Panc1 (cell line): ENCODE results near the gene DPP4. TPM values are rescaled to one million over a fixed set of nuclear protein-coding genes. Genes with fewer than 3 reads are reported as not detected.

ENCODE experiments used
- ATAC-seq: fragments of 200-7000 bp; cut with Tn5 transposase; 2 replicates; pipeline ENCODE4 v1.9.1; 2020; ENCODE audit warnings: mild to moderate bottlenecking, moderate library complexity
- Bru-seq: library from RNA; stranded (reverse); fragments of 400-500 nt; gene quantifications from one replicate; lab custom pipeline; 2021; lab: Mats Ljungman, UMichigan
- BruChase-seq, 2 experiments: library from RNA; stranded (reverse); fragments of 400-500 nt; gene quantifications; one replicate each; lab custom pipeline; 2021; lab: Mats Ljungman, UMichigan
- BruUV-seq: library from RNA; stranded (reverse); fragments of 400-500 nt; replicated peaks from 2 replicates; lab custom pipeline; 2021; lab: Mats Ljungman, UMichigan
- CTCF ChIA-PET: fragments of 300-600 bp; sonication (Branson Sonifier 250); formaldehyde crosslinking; loops from one replicate; lab custom pipeline; 2022; ENCODE audit warnings: antibody characterized with exemption; lab: Charles Lee
- POLR2A ChIA-PET: fragments of 300-600 bp; sonication (Branson Sonifier 250); formaldehyde crosslinking; loops from one replicate; lab custom pipeline; 2022; ENCODE audit warnings: antibody characterized with exemption; lab: Charles Lee
- DNase-seq: peaks from one replicate; pipeline ENCODE4 v3.0.0-alpha.2; 2010; ENCODE audit warnings: low read depth, low spot score
- H3K27ac ChIP-seq: 2 replicates; pipeline ENCODE4 v1.5.1; 2011; ENCODE audit warnings: mild to moderate bottlenecking, low read length, inconsistent platforms
- H3K27me3 ChIP-seq: fragments of 200-500 bp; sonication (Bioruptor generic); 2 replicates; pipeline ENCODE4 v1.6.0; 2014; ENCODE audit warnings: low read length, inconsistent platforms; ENCODE audit not compliant: control insufficient read depth, insufficient read depth
- H3K36me3 ChIP-seq: fragments of 200-500 bp; sonication (Bioruptor generic); 2 replicates; pipeline ENCODE4 v1.5.1; 2014; ENCODE audit warnings: inconsistent platforms, mild to moderate bottlenecking, low read length, moderate library complexity; ENCODE audit not compliant: control insufficient read depth, insufficient read depth
- H3K4me1 ChIP-seq: 2 replicates; pipeline ENCODE4 v1.5.1; 2011; ENCODE audit warnings: inconsistent platforms, mild to moderate bottlenecking, low read length, moderate library complexity; ENCODE audit not compliant: control insufficient read depth, insufficient read depth
- H3K4me3 ChIP-seq, 2 experiments: 2 replicates each; pipeline ENCODE4 v1.5.1; 2011 to 2012; ENCODE audit warnings: low read depth in 2 of 2, low read length in 2 of 2, mild to moderate bottlenecking in 2 of 2, inconsistent platforms in 1 of 2, moderate library complexity in 1 of 2
- H3K9me3 ChIP-seq: fragments of 200-500 bp; sonication (Bioruptor generic); 2 replicates; pipeline ENCODE4 v1.5.1; 2014; ENCODE audit warnings: low read depth, mild to moderate bottlenecking, inconsistent platforms, low read length, moderate library complexity; ENCODE audit not compliant: control insufficient read depth, insufficient read depth
- POLR2AphosphoS5 ChIP-seq: IDR thresholded peaks from 2 replicates; pipeline ENCODE4 v1.6.1; 2012; ENCODE audit warnings: mild to moderate bottlenecking, low read depth, low read length, moderate library complexity
- SIN3A ChIP-seq: IDR thresholded peaks from 2 replicates; pipeline ENCODE4 v1.6.1; 2012; ENCODE audit warnings: low read depth, mild to moderate bottlenecking, low read length, moderate library complexity, borderline replicate concordance; ENCODE audit not compliant: insufficient read depth
- TCF7L2 ChIP-seq: IDR thresholded peaks from 2 replicates; pipeline ENCODE4 v1.6.1; 2011; ENCODE audit warnings: mild to moderate bottlenecking, low read depth, low read length, inconsistent platforms
- in situ Hi-C: cut with HindIII; loops from 2 replicates; pipeline ENCODE4 v1.10.0; 2016; ENCODE audit warnings: low sequenced_read_pairs, low pct_unique_long_range_greater_than_20kb
- intact Hi-C: fragments of 100-400 bp; cut with micrococcal nuclease; formaldehyde crosslinking; loops from one replicate; pipeline ENCODE4 v1.10.0; 2022; ENCODE audit not compliant: unreplicated experiment
- long read RNA-seq: library from polyadenylated mRNA; unstranded; transcript quantifications from one replicate; pipeline ENCODE4 v2.0.0, GENCODE V29; 2021; ENCODE audit not compliant: unreplicated experiment
- polyA plus RNA-seq: library from polyadenylated mRNA; unstranded; fragments of >200 nt; gene quantifications from one replicate; pipeline ENCODE4 v1.2.1, GENCODE V29; 2012; ENCODE audit warnings: missing spikeins; ENCODE audit not compliant: insufficient read length
- total RNA-seq: library from RNA; stranded (reverse); gene quantifications from one replicate; pipeline ENCODE4 v1.2.1, GENCODE V29; 2021; ENCODE audit not compliant: unreplicated experiment
- TF ChIP-seq, protein P1 (sequence below): fragments of 450-650 bp; IDR thresholded peaks from 2 replicates; pipeline ENCODE4 v1.5.1; 2017; ENCODE audit warnings: mild to moderate bottlenecking
- TF ChIP-seq, protein P2 (sequence below), 2 experiments: IDR thresholded peaks; 2 replicates each; pipeline ENCODE4 v1.6.1; 2011 to 2012; ENCODE audit warnings: low read depth in 2 of 2, control low read depth in 1 of 2, low read length in 1 of 2, mild to moderate bottlenecking in 1 of 2, moderate library complexity in 1 of 2; ENCODE audit not compliant: insufficient read depth in 1 of 2

DPP4 gene
- total RNA-seq: 0.23 TPM
- not detected for polyA plus RNA-seq
- percentile 10 among the genes with signal in this experiment for Bru-seq, nascent RNA
- percentile 13 among the genes with signal in this experiment for BruChase-seq, experiment 1, labeled RNA remaining after a 2-hour chase
- BruChase-seq, experiment 2, labeled RNA remaining after a 6-hour chase: percentile 16 among the genes with signal in this experiment
- long read RNA-seq: 0 reads

- H3K4me3 ChIP-seq: peak within 1 kb of the TSS; percentile 36 to 38
- no peaks in the 10 kb centered on the region for H3K9me3 ChIP-seq
- H3K27ac ChIP-seq: no peak within 1 kb of the TSS
- ChIA-PET POLR2A (no interaction called here), CTCF (no interaction called here)
- ATAC-seq (peak; percentile 72), DNase-seq (no peak)
- H3K36me3 ChIP-seq: no peaks in the 10 kb centered on the region
- peaks cover 14% of the 10 kb centered on the region for H3K27me3 ChIP-seq
- peaks cover 6% of the 10 kb centered on the region; the same call in 1 of the 2 replicates for H3K4me1 ChIP-seq
- TF ChIP-seq POLR2AphosphoS5: no peak
- TF ChIP-seq, protein P1, sequence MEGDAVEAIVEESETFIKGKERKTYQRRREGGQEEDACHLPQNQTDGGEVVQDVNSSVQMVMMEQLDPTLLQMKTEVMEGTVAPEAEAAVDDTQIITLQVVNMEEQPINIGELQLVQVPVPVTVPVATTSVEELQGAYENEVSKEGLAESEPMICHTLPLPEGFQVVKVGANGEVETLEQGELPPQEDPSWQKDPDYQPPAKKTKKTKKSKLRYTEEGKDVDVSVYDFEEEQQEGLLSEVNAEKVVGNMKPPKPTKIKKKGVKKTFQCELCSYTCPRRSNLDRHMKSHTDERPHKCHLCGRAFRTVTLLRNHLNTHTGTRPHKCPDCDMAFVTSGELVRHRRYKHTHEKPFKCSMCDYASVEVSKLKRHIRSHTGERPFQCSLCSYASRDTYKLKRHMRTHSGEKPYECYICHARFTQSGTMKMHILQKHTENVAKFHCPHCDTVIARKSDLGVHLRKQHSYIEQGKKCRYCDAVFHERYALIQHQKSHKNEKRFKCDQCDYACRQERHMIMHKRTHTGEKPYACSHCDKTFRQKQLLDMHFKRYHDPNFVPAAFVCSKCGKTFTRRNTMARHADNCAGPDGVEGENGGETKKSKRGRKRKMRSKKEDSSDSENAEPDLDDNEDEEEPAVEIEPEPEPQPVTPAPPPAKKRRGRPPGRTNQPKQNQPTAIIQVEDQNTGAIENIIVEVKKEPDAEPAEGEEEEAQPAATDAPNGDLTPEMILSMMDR: no peak
- no peak for TF ChIP-seq SIN3A
- TF ChIP-seq, protein P2, sequence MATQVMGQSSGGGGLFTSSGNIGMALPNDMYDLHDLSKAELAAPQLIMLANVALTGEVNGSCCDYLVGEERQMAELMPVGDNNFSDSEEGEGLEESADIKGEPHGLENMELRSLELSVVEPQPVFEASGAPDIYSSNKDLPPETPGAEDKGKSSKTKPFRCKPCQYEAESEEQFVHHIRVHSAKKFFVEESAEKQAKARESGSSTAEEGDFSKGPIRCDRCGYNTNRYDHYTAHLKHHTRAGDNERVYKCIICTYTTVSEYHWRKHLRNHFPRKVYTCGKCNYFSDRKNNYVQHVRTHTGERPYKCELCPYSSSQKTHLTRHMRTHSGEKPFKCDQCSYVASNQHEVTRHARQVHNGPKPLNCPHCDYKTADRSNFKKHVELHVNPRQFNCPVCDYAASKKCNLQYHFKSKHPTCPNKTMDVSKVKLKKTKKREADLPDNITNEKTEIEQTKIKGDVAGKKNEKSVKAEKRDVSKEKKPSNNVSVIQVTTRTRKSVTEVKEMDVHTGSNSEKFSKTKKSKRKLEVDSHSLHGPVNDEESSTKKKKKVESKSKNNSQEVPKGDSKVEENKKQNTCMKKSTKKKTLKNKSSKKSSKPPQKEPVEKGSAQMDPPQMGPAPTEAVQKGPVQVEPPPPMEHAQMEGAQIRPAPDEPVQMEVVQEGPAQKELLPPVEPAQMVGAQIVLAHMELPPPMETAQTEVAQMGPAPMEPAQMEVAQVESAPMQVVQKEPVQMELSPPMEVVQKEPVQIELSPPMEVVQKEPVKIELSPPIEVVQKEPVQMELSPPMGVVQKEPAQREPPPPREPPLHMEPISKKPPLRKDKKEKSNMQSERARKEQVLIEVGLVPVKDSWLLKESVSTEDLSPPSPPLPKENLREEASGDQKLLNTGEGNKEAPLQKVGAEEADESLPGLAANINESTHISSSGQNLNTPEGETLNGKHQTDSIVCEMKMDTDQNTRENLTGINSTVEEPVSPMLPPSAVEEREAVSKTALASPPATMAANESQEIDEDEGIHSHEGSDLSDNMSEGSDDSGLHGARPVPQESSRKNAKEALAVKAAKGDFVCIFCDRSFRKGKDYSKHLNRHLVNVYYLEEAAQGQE (IDR thresholded peaks at IDR 0.05; ENCODE audit: insufficient read depth in 1 of 2, low read depth in 2 of 2, low read length in 1 of 2): no peak
- no peak for TF ChIP-seq TCF7L2
- no TSS peak for BruUV-seq
- intact Hi-C loops (no loop called here), in situ Hi-C loops (no loop called here)
Observed at GRCh38 chr2:162073888-162074631, at the start of gene DPP4. DPP4 (minus strand) TSS chr2:162074215; CDS start chr2:162073981, 234 bp downstream.

DNA sequence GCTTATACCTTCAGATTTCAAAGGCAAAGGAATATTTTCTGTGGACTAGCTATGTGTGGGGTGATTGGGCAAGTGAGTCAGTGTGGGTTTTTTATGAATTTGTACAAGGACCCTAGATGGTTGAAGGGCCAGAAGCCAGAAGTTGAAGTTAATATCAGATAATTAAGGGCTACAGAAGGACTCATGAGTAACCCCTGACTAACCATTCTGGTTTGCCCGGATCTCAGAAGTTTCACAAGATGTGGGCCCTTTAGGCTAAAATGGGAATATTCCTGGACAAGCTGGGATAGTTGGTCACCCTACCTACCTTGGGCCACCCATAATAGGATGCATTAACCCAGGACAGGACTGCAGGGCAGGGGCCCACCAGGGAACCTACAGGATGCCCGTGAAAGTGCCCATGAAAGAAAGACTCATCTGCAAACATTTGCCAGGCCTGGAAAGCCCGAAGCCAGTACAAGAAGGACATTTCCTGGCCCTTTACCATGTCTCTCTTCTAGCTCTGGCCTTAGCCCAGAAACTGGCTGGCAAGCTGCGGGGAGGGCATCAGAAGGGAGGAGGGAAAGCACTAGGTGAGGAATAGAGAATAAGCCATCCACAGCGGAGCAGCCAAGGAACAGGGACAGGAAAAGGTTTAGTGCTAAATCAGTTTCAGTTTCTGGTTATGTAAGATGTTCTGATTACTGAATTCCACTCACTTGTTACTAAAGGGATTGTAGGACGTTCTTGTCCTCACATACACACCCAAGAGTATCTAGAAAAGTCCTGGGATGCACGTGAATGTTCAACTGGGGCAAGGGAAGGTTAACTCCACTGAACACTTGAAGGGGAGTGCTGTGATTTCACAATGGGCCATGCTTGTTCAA, 44.4 kb upstream of the DPP4 start:
- intact Hi-C loops: no loop called here
- DNase-seq: no peak
- ChIA-PET CTCF (no interaction called here), POLR2A (no interaction called here)
- no peaks in the 10 kb centered on the region for H3K9me3 ChIP-seq
- H3K4me1 ChIP-seq: no peaks in the 10 kb centered on the region
- no peaks in the 10 kb centered on the region for H3K36me3 ChIP-seq
- no peak for ATAC-seq
- BruUV-seq: no TSS peak
- TF ChIP-seq SIN3A (no peak), POLR2AphosphoS5 (no peak), TCF7L2 (no peak)
- TF ChIP-seq, protein P2 (IDR thresholded peaks at IDR 0.05; ENCODE audit: insufficient read depth in 1 of 2, low read depth in 2 of 2, low read length in 1 of 2): no peak
- TF ChIP-seq, protein P1: no peak
- in situ Hi-C loops: no loop called here
- H3K4me3 ChIP-seq: no peak overlapping the region
- H3K27ac ChIP-seq: no peak overlapping the region
- H3K27me3 ChIP-seq: no peaks in the 10 kb centered on the region
